ENCODE results near the gene ABCE1.

DNA sequence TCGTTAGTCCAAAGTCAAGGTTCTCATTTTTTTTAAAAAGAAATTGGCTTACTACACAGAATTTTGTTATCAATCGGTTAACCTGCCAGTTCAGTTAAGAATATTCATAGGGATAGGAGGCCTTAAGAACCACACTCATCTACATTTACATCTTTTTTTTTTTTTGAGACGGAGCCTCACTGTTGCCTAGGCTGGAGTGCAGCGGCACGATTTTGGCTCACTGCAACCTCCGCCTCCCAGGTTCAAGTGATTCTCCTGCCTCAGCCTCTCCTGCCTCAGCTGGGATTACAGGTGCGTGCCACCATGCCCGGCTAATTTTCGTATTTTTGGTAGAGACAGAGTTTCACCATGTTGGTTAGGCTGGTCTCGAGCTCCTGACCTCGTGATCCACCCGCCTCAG, 33.7 kb downstream of the ABCE1 start:
- TF ChIP-seq CTCF (IDR thresholded peaks at IDR 0.05; ENCODE audit: extremely low read depth in 1 of 2, insufficient read depth in 1 of 2, low read depth in 1 of 2, low read length in 2 of 2) = no peak
- TF ChIP-seq EZH2 (IDR thresholded peaks at IDR 0.05; ENCODE audit: borderline replicate concordance, low read depth, low read length, severe bottlenecking) = no peak
